ENCODE data around the gene TTYH3.

DNA sequence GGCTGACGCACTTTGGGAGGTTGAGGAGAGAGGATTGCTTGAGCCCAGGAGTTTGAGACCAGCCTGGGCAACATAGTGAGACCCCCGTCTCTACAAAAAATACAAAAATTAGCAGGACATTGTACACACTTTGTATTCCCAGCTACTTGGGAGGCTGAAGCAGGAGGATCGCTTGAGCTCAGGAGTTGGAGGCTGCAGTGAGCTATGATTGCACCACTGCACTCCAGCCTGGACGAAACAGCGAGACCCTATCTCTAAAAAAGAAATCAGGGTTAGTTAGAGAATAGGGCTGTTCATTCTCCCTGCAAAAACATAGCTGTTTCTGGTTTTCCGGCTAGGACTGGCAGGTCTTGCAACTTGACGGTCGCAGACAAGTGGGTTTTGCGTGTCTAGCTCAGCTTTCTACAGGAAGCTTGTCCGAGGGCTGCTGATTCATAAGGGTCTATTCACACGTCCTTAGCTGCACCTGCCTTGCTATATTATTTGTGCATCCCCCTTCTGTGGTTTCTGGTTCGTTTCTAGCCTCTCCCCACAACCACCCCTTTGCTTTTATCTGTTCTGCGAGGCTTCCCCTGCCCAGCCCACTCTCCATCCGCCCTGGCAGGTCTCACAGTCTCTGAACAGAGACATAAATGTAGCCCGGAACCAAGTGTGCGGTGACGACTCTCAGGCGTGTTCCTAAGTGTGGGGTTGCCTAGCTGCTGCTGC lies 66.9 kb downstream of the TTYH3 start:
- TF ChIP-seq EP300 (IDR thresholded peaks at IDR 0.05; ENCODE audit: borderline replicate concordance) = no peak
- TF ChIP-seq, protein P1, sequence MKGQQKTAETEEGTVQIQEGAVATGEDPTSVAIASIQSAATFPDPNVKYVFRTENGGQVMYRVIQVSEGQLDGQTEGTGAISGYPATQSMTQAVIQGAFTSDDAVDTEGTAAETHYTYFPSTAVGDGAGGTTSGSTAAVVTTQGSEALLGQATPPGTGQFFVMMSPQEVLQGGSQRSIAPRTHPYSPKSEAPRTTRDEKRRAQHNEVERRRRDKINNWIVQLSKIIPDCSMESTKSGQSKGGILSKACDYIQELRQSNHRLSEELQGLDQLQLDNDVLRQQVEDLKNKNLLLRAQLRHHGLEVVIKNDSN (IDR thresholded peaks at IDR 0.05) = no peak
